ENCODE data around the gene PDE4B.

DNA sequence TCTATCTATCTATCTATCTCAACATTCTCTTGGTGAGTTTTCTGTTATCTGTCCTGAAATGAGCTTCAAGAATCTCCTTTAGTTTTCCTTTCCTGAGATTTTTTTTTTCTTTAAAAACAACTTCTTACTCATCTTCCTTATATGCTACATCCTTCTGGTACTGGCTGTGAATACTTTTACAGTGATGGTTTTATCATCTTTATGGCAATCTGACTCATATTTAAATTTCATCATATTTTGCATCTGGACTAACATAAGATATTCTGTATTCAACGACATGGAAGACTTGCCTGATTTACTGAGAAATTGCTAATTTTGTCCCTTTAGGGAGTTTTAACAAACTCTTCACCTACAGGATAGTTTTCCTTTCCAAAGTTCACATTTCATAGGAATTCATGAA lies 33.0 kb downstream of the PDE4B start:
- TF ChIP-seq, protein P1, sequence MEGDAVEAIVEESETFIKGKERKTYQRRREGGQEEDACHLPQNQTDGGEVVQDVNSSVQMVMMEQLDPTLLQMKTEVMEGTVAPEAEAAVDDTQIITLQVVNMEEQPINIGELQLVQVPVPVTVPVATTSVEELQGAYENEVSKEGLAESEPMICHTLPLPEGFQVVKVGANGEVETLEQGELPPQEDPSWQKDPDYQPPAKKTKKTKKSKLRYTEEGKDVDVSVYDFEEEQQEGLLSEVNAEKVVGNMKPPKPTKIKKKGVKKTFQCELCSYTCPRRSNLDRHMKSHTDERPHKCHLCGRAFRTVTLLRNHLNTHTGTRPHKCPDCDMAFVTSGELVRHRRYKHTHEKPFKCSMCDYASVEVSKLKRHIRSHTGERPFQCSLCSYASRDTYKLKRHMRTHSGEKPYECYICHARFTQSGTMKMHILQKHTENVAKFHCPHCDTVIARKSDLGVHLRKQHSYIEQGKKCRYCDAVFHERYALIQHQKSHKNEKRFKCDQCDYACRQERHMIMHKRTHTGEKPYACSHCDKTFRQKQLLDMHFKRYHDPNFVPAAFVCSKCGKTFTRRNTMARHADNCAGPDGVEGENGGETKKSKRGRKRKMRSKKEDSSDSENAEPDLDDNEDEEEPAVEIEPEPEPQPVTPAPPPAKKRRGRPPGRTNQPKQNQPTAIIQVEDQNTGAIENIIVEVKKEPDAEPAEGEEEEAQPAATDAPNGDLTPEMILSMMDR (IDR thresholded peaks at IDR 0.05): no peak
- no peak for TF ChIP-seq EP300 (IDR thresholded peaks at IDR 0.05)
